Measurements from ENCODE around the gene AGAP1. TPM values are rescaled to one million over a fixed set of nuclear protein-coding genes. Genes with fewer than 3 reads are reported as not detected.
"Not testable (repeated sequence)": the region's sequence is repeated elsewhere in the genome, so short reads cannot be mapped to it uniquely, and the experiment has no call there.

The AGAP1 gene
- total RNA-seq, 1 donor from 2014 or later = 47.2 TPM

GRCh38 chr2:235763816-235764215, 270.0 kb downstream of the AGAP1 start:
- Mint-ChIP-seq H3K27me3 (no peaks in the 10 kb centered on the region), H3K36me3 (ENCODE audit: insufficient read depth) (peaks cover 6% of the 10 kb centered on the region), H3K27ac (no peak overlapping the region), H3K9me3 (ENCODE audit: low read depth) (no peaks in the 10 kb centered on the region), H3K4me3 (ENCODE audit: low read depth) (no peak overlapping the region), H3K4me1 (ENCODE audit: low read depth) (peaks cover 11% of the 10 kb centered on the region)
- TF ChIP-seq CTCF (IDR thresholded peaks at IDR 0.05; ENCODE audit: unreplicated experiment) = no peak
- DNase-seq (ENCODE audit: low spot score, unreplicated experiment) = no peak

GRCh38 chr2:235764478-235764877, 270.6 kb downstream of the AGAP1 start:
- H3K4me3 Mint-ChIP-seq (ENCODE audit: low read depth); H3K27me3 Mint-ChIP-seq; H3K9me3 Mint-ChIP-seq (ENCODE audit: low read depth); DNase-seq (ENCODE audit: low spot score, unreplicated experiment); H3K36me3 Mint-ChIP-seq (ENCODE audit: insufficient read depth): not testable (repeated sequence)
- H3K27ac Mint-ChIP-seq = peak overlapping the region; percentile 31
- H3K4me1 Mint-ChIP-seq (ENCODE audit: low read depth) = peaks cover 11% of the 10 kb centered on the region

GRCh38 chr2:235765181-235765820, 271.5 kb downstream of the AGAP1 start:
- H3K27me3 Mint-ChIP-seq = no peaks in the 10 kb centered on the region
- peaks cover 11% of the 10 kb centered on the region for H3K4me1 Mint-ChIP-seq (ENCODE audit: low read depth)
- H3K4me3 Mint-ChIP-seq (ENCODE audit: low read depth) = no peak overlapping the region
- H3K36me3 Mint-ChIP-seq (ENCODE audit: insufficient read depth) = peaks cover 6% of the 10 kb centered on the region
- DNase-seq (ENCODE audit: low spot score, unreplicated experiment) = no peak
- H3K27ac Mint-ChIP-seq = no peak overlapping the region
- no peak for TF ChIP-seq CTCF (IDR thresholded peaks at IDR 0.05; ENCODE audit: unreplicated experiment)
- no peaks in the 10 kb centered on the region for H3K9me3 Mint-ChIP-seq (ENCODE audit: low read depth)

GRCh38 chr2:235766278-235766677, 272.4 kb downstream of the AGAP1 start:
- Mint-ChIP-seq H3K9me3 (ENCODE audit: low read depth) (no peaks in the 10 kb centered on the region), H3K36me3 (ENCODE audit: insufficient read depth) (peaks cover 6% of the 10 kb centered on the region), H3K27me3 (no peaks in the 10 kb centered on the region), H3K4me3 (ENCODE audit: low read depth) (no peak overlapping the region), H3K27ac (no peak overlapping the region), H3K4me1 (ENCODE audit: low read depth) (peaks cover 11% of the 10 kb centered on the region)
- peak; percentile 88 for TF ChIP-seq CTCF (IDR thresholded peaks at IDR 0.05; ENCODE audit: unreplicated experiment)
- DNase-seq (ENCODE audit: low spot score, unreplicated experiment) = peak; percentile 50

- no peak overlapping the region for H3K4me3 Mint-ChIP-seq (ENCODE audit: low read depth)
- no peaks in the 10 kb centered on the region for H3K27me3 Mint-ChIP-seq
- H3K36me3 Mint-ChIP-seq (ENCODE audit: insufficient read depth) = peaks cover 6% of the 10 kb centered on the region
- no peak for DNase-seq (ENCODE audit: low spot score, unreplicated experiment)
- peaks cover 2% of the 10 kb centered on the region for H3K4me1 Mint-ChIP-seq (ENCODE audit: low read depth)
- no peaks in the 10 kb centered on the region for H3K9me3 Mint-ChIP-seq (ENCODE audit: low read depth)
- H3K27ac Mint-ChIP-seq = no peak overlapping the region
- TF ChIP-seq CTCF (IDR thresholded peaks at IDR 0.05; ENCODE audit: unreplicated experiment) = no peak
Measured at GRCh38 chr2:235768606-235769005, 274.8 kb downstream of the AGAP1 start.

GRCh38 chr2:235769046-235769445, 275.2 kb downstream of the AGAP1 start:
- no peak overlapping the region for H3K4me3 Mint-ChIP-seq (ENCODE audit: low read depth)
- peaks cover 2% of the 10 kb centered on the region for H3K4me1 Mint-ChIP-seq (ENCODE audit: low read depth)
- TF ChIP-seq CTCF (IDR thresholded peaks at IDR 0.05; ENCODE audit: unreplicated experiment) = no peak
- peaks cover 6% of the 10 kb centered on the region for H3K36me3 Mint-ChIP-seq (ENCODE audit: insufficient read depth)
- H3K27me3 Mint-ChIP-seq = no peaks in the 10 kb centered on the region
- no peak for DNase-seq (ENCODE audit: low spot score, unreplicated experiment)
- no peaks in the 10 kb centered on the region for H3K9me3 Mint-ChIP-seq (ENCODE audit: low read depth)
- H3K27ac Mint-ChIP-seq = no peak overlapping the region

Measured in progenitor cell of endocrine pancreas (in vitro differentiated cells).